IPS-NIHi11 (cell line): ENCODE data around the gene NUP58.
A peak's percentile ranks its signal among the peaks of the same experiment; 100 is the strongest.

Experiments used
- DNase-seq: peaks from one replicate; pipeline ENCODE4 v3.0.0; 2012; ENCODE audit warnings: mixed read lengths, low spot score

The NUP58 gene, protein sequence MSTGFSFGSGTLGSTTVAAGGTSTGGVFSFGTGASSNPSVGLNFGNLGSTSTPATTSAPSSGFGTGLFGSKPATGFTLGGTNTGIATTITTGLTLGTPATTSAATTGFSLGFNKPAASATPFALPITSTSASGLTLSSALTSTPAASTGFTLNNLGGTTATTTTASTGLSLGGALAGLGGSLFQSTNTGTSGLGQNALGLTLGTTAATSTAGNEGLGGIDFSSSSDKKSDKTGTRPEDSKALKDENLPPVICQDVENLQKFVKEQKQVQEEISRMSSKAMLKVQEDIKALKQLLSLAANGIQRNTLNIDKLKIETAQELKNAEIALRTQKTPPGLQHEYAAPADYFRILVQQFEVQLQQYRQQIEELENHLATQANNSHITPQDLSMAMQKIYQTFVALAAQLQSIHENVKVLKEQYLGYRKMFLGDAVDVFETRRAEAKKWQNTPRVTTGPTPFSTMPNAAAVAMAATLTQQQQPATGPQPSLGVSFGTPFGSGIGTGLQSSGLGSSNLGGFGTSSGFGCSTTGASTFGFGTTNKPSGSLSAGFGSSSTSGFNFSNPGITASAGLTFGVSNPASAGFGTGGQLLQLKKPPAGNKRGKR

DNA sequence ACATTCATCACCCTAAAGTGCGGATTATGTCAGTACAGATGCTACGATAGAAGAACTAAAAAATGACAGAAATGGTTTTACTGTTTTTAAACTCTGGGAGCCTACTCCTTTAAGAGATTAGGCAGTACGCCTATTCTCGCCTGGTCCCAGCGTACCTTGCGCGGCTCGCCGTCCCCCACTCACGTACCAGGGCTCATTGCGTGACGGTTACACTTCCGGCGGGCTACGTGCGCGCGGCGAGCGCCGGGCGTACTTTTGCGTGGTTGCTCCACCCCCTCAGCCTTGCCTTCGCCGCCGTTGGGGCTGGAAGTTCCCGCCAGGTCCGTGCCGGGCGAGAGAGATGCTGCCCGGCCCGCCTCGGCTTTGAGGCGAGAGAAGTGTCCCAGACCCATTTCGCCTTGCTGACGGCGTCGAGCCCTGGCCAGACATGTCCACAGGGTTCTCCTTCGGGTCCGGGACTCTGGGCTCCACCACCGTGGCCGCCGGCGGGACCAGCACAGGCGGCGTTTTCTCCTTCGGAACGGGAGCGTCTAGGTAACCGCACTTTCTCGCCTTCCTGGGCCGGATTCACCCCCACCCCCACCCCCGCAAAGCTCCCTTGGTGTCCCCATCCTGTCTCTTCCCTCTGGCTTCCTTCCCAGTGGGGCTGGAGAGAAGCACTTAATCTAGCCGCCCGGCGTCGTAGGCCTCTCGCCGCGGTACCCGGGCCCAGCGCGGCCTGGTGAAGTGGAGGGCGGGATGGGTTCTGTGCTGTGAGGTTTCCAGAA is at the start of gene NUP58:
TSS of gene NUP58 (plus strand) at position 279 of the 767 bp plus-strand sequence. CDS start at position 428, 149 bp downstream.
- DNase-seq, result peak; percentile 88

DNA sequence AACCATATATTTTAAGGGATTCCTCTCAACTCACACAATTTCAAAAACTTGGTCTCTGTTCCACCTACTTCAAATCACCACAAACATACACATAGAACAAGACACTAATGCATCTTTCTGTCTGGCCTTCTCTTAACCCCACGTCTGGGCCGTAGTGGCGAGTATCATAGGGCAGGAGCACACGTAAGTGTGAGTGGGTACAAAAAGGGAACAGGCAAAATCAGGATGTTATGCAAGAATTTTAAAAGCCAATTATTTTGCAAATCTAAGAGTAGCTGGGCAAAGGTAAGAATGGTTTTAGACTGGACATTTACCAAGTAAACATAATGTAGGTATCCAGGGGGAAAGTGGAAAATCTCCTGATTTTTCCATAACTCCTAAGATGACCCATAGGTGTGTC is 49.2 kb upstream of the NUP58 start:
- no peak for DNase-seq

DNA sequence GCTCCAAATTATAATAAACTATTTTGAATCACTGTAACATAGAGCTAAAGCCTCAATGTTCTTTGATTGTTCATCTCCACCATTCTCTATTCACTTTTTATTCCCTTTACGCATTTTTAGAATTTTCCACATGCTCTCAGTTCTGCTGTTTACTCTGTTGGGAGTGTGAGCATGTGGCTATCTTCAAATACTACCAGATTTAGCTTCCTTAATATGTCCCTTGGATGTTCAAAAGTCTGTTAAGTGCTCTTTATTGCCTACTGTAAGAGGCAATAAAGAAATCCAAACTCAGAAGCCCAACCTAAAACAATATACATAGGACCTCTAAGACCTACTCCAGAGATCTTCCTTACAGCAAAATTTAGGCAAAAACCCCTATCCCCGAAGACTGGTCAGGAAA is 48.7 kb upstream of the NUP58 start:
- no peak for DNase-seq

DNA sequence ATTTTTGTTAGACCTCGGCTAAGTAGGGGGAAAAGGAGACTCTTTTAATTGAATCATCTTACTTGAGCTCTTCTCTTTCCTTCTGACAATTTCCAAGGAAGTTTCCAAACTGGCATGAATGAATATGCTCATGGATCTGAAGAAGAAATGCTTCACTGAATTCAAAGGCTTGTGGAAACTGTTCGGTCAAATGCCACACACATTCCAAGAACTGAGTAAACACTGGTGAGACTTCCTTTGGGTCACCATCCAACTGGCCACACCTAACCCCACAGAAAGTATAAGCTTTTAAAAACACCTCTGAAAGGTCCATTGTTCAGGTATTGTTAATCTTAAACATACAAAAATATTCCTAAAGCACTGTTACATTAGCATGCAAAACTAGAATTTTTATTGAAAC is 47.7 kb upstream of the NUP58 start:
- DNase-seq, result no peak

DNA sequence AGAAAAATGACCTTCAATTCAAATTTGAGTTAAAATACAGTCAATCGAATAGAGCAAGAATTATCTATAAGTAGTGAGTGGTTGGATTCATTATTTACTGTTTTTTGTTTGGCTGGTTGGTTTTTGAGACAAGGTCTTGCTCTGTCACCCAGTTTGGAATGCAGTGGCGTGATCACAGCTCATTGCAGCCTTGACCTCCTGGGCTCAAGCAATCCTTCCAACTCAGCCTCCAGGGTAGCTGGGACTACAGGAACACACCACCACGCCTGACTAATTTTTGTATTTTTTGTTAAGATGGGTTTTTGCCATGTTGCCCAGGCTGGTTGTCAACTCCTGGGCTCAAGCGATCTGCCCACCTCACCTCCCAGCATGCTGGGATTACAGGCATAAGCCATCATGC is 39.2 kb upstream of the NUP58 start:
- no peak for DNase-seq

DNA sequence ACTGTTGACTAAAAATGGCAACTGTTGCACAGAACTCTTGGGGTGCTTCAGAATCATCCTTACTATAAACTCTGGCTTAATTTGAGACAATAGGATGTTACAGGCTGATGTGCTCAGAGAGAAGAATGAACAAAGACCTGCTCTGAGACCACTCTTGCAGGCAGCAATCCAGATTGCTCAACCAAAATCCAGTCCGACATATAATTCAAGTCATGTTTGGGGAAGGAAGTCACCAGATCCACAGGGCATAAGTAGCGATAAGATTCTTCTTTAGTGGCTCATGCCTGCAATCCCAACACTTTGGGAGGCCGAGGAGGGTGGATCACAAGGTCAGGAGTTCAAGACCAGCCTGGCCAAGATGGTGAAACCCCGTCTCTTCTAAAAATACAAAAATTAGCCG is 34.7 kb upstream of the NUP58 start:
- no peak for DNase-seq

DNA sequence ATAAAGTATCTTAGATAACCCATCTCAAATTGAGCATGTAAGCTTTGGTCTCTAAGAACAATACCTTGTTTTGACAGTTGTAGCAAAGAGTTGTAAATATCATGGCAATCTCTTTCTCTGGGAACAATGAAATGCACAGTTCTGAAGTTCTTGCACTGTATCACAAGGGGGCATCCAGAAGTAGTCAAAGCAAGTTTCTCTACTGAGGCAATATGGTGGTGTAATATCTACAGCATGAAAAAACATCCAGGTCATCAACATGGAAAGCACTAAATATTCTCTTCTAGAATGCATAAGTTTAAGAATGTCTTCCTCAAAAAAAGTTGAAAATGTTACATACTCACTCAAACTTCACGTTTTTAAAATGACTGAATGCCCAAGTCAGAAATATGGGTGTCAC is 33.7 kb upstream of the NUP58 start:
- DNase-seq, result no peak

DNA sequence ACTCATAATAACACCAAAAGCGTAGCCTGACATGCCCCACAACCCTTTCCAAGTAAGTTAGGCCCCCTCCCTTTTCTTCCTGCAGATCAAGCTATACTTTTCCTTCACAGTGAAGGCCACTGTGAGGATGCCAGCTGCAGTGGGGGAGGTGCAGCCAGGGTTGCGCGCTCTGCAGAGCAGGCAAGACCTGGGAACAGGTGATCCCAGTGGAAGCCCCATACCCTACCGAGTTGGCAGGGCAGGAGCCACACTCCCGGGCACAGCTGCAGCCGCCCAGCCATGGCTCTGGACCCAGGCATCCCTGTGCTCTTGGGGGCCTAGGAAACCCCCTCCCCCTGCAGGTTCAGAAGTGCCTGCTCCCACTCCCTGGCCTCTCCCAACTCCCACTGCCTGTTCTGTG is 32.9 kb upstream of the NUP58 start:
- no peak for DNase-seq

DNA sequence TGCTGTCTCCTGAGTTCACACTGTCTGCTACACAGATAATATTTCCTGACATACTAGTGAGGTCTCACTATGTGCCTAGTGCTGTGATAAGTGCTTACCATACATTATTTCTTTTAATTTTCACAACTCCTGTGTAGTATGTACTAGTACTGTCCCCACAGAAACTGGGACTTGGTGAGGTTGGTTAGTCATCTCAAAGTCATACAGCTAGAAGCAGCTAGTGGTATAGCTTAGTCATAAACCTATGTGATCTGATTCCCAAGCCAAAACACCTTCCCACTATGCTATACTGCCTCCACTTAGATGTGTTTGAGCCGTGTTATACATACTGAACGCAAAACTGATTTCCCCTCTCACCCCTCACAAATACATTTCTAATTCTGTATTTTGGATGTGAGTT is 24.7 kb upstream of the NUP58 start:
- no peak for DNase-seq

DNA sequence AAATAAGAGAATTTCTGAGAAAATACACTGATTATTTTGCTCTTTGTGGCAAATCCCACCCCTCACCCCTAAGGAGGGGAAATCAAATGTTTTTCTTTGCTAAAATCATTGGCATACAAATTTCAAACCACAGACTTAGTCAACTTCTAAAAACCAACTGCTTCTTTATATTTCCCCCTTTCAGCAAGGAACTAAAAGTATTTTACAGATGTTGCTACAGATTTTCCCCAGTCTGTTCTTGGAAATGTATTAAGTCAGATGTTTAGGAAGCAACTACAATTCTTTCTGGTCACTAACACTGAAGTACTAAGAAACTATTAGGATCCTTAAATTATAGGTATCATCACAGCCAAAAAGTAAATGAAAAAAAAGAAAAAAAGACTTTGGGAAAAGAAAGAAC is 21.0 kb upstream of the NUP58 start:
- no peak for DNase-seq

DNA sequence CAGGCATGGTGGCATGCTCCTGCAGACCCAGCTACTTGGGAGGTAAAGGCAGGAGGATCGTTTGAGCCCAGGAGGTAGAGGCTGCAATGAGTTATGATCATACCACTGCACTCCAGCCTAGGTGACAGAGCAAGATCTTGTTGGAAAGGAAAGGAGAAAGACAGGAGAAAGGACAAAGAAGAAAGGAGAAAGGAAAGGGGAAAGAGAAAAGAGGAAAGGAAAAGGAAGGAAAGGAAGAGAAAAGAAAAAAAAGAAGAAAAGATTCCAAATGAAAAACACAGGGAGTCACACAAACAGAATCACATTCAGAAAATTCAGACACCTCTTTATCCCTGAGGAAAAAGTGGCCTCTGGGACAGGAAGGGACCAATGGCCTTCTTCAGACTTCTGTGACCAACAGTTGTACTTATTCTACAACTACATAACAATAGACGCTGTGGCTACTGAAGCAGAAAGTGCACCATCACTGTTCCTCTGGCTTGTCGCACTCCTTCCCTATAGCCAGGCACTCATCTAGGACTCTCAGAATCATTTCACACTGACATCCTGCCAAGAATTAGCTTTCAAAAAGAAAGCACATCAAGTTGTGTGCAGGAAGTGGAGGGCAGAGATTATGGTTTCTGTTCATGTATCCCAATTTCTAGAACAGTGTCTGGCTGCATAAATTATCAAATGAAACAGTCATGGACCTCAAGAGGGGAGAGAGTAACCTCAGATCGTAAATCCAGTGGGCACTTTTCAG is 20.1 kb upstream of the NUP58 start:
- DNase-seq, result no peak

DNA sequence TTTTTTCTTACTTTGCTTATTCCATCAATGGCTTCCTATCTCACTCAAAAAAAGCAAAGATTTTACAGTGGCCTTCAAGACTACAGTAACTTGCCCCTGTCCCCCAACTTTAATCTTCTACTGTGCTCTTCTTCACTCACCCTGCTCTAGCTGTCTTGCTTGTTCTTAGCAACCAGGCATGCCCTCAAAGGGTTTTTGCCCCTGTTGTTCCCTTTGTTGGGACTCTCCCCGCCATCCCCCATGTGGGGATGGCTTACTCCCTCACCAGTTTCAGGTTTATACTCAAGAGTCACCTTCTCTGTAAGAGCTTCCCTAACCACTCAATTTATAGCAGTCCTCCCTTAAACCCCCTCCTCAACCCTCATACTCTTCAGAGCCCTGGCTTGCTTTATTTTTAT is 19.5 kb upstream of the NUP58 start:
- no peak for DNase-seq

DNA sequence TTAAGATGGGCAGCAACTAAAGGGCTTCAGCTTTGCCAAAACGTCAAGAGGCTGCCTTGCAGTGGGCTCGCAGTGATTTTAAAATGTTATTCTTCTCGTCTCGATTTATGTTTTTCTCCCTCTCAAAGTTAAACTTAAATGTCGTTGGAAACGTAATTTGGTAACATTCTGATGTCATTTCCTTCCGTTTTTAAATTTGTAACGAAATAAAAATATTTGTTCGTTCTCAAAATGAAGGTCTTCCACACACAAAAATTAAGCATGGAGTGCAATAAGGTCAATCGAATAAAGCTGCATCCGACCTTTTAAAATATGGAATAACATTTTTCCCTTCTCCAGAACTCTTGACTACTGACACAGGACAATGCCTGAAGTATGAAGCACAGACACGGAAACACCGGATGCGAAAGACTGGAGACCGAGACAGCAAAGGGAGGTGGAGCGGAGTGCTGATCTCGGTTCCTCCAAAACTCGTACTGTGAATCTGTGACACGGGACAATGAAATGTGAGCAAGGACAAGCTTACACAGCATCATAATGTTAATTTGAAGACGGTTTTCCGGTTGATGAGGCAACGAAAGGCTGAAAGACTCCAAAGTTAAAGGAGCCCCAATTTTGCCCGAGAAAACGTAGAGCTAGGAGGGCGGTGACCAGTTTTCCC is 15.0 kb upstream of the NUP58 start:
- peak; percentile 17 for DNase-seq

DNA sequence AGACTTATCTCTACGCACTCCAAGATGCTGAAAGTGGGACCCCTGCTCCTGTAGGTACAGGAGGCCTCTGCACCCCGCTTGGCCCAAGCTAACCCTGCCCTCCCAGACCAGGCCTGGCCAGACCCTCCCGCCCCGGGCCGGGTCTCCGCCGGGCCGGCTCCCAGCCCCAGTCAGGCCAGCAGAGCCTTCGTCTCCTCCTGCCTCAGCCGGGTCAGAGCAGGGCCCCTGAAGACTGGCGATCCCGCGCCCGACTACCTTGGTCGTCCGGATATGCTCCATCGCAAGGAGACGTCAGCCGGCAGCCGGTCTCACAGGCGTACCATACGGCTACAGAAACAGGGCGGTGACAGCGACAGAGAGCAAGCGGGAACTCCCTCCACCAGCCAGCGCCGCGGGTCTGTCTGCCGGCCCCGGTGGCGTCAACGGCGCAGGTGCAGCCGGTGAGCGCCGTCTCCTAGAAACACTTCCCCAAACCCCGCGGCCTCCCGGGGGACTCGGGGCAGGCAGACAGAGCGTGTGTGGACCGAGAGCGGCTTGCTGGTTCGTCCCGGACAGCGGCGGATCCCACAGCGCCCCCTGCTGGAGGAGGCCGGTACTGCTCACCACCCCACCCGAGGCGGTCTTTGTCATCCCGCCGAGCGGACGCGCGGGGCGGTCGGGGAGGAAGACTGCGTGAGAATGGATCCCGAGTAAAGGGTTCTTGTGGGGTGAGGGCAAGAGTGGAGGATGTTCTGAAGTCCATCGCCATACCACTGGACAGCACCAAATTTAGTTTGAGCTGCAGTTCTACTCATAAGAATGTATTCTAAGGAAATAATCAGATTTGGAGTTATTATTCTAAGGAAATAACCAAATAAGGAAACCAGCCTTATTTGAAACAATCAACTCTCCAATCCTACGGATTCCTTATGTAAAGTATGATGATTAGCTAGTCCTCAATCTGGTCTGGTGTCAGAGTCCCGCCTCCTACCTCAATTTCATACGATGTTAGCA is 14.2 kb upstream of the NUP58 start, which contains the start of gene MTMR6:
TSS of gene MTMR6 (minus strand) at position 520 of the 993 bp plus-strand sequence. CDS start at position 279, 241 bp downstream.
- peak; percentile 94 for DNase-seq

DNA sequence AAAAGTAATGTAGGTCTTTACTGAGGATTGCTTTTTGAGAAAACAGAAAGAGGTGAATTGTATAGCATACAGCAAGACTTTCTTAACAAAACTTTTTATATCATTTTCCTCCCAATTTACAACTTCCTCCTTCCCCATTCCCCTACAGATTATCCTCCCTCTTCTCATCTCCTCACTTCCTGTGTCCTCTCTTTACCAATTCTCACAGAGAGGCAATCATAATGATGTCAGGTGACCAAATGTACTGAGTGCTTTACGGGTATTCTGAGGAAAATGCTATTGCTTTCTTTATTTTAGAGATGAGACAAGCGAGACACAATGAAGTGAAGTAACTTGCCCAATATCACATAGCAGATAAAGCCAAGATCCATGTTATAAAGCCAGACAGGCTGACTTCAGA is 12.5 kb upstream of the NUP58 start:
- no peak for DNase-seq

DNA sequence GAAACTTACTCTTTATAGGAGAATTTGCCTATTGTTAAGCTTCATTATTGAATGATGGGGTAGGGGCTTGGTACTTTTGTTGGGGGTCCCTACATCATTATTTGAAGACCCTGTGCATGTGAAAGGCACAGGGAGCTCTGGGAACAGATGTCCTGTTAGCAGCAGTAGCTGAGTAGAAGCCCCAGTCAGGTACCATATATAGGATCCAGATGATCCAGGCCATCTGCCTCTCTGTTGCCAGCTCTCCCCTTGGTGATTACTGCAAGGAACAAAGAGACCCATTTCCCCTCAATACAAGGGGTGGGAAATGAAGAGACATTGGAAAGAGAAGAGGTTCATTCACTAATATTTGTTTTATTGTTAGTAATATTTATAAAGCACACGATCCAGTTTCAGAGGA is 9.7 kb upstream of the NUP58 start:
- no peak for DNase-seq

DNA sequence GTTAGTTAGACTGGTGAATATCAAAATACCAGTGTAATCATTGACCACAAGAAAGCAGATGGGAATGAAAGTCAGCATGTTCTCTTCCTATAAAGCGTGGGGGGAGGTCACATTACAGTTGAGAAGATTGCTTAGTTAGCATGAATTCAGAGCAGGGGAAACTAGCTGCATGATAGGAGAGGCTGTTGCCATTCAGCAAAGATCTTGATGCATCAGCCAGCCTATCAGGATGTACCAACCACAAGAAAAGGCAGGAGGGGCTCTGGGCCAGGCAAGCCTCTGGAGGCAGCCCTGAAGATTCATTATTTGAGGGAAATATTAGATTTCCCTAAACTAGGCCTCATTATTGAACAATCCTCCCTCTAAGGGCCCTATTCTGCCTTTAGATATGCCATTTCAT is 9.1 kb upstream of the NUP58 start:
- peak; percentile 38 for DNase-seq

DNA sequence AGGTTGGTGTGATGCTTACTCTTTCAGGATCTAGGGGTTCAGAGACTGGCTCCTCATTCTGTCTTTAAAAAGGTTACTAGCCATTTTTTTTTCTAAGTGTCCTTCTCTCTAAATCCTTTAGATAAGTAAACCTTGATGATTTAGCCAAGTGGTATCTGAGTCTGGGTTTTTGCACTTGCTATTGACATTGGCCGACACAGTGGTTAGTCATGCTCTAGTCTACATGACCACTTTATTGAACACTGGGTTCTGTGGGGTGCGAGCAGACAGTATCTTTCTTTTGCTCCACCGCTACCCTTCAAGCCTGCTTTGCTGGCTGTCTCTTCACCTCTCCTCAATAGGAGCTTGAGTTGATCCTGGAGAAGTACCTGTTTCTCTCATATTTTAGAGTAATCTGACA is 6.2 kb upstream of the NUP58 start:
- DNase-seq, result no peak

DNA sequence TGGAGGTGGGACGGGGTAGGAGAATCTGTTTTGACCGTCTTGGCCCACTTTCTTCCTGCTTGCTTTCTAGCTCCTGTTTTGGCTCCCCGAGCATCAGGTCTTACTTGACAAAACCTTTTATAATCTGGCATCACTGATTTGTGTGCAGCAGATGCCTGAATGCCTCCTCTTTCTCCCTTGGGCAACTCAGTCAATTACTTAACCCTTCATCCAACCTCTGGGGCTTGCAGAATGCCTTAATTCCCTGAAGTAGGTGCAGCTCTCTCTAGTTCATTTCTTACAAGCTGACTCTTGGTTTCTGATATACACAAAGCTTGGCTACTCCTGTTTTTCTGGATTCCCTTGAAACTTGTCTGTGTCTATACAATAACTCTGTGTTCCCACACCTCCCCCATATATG is 5.7 kb upstream of the NUP58 start:
- no peak for DNase-seq

DNA sequence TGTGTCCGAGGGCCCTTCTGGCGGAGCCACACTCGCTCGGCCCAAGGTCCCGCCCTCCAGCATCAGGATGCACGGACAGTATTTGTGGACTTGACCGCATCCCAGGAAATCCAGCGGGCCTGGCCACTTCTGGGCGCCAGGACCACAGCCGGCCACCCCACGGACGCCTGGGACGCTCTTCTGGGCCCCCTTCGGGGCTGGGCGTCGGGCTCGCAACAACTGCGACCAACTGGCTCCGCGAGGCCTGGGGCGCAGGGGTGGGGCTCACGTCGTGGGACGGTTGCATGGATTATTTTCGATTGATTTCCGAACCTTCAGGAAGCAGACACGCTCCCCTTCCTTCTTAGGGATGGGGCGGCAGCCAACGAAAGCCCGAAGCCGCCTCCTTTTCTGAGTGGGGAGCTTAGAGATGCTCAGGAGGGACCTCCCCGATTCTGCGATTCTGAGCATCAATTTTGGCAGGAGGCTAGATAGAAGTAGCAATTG is 521 bp upstream of the NUP58 start:
- peak; percentile 14 for DNase-seq
